K562 (cell line): ENCODE data around the gene ADAD1. TPM values are rescaled to one million over a fixed set of nuclear protein-coding genes. Genes with fewer than 3 reads are reported as not detected.

ENCODE experiments used
- ATAC-seq: fragments of 200-7000 bp; cut with Tn5 transposase; 3 replicates; pipeline ENCODE4 v1.9.1; 2020; ENCODE audit warnings: moderate library complexity
- BruUV-seq: library from RNA; stranded (reverse); fragments of 400-500 nt; replicated peaks from 2 replicates; lab custom pipeline; 2021; lab: Mats Ljungman, UMichigan
- CTCF ChIA-PET: fragments of 300-600 bp; formaldehyde crosslinking; extraction: SDS; loops from one replicate; lab custom pipeline; 2021; ENCODE audit warnings: low intra/inter-chr PET ratio; lab: Yijun Ruan, JAX
- POLR2A ChIA-PET: fragments of 300-600, 350-650 bp; sonication (Branson Sonifier 250); formaldehyde crosslinking; extraction: SDS; loops from one replicate; lab custom pipeline; 2021; ENCODE audit warnings: antibody characterized with exemption, inconsistent platforms; lab: Yijun Ruan, JAX
- DNase-seq, 4 experiments: peaks; one replicate each; pipeline versions ENCODE4 v3.0.0 to v3.0.0-alpha.2; 2011 to 2018; ENCODE audit warnings: low spot score in 3 of 4, mixed read lengths in 3 of 4; ENCODE audit errors: extremely low read depth in 1 of 4
- FAIRE-seq: peaks from 2 replicates; lab custom pipeline; 2011; peaks lifted over from hg19 to GRCh38; lab: Jason Lieb, UNC
- H2AFZ ChIP-seq: 2 replicates; pipeline ENCODE4 v1.6.0; 2011; ENCODE audit warnings: low read depth, low read length, control low read depth, inconsistent platforms
- H3K27ac ChIP-seq: fragments of 200-600 bp; 3 replicates; pipeline ENCODE4 v1.8.0; 2011; ENCODE audit warnings: low read depth, mild to moderate bottlenecking, control low read depth, inconsistent platforms, low read length, moderate library complexity, mixed read lengths; ENCODE audit errors: extremely low read depth
- H3K27me3 ChIP-seq, 2 experiments: fragments of 300-600 bp in 1 of 2; 2 replicates in 1 of 2; 3 replicates in 1 of 2; pipeline versions ENCODE4 v1.6.0 to v1.8.0; 2011; ENCODE audit warnings: inconsistent platforms in 2 of 2, low read length in 2 of 2, mild to moderate bottlenecking in 1 of 2, mixed read lengths in 1 of 2, moderate library complexity in 1 of 2; ENCODE audit not compliant: control insufficient read depth in 2 of 2, insufficient read depth in 2 of 2
- H3K36me3 ChIP-seq: fragments of 300-600 bp; 3 replicates; pipeline ENCODE4 v1.8.0; 2011; ENCODE audit warnings: mild to moderate bottlenecking, low read length, inconsistent platforms; ENCODE audit not compliant: control insufficient read depth, insufficient read depth
- H3K4me1 ChIP-seq, 2 experiments: fragments of 200-600 bp in 1 of 2; replicated peaks in 1 of 2; 2 replicates in 1 of 2; 3 replicates in 1 of 2; pipeline versions ENCODE4 v1.5.1 to v1.8.0; 2011; ENCODE audit warnings: inconsistent platforms in 2 of 2, low read length in 2 of 2, mild to moderate bottlenecking in 1 of 2, mixed read lengths in 1 of 2, moderate library complexity in 1 of 2; ENCODE audit not compliant: control insufficient read depth in 2 of 2, insufficient read depth in 2 of 2
- H3K4me2 ChIP-seq: 2 replicates; pipeline ENCODE4 v1.6.1; 2011; ENCODE audit warnings: low read length, control low read depth, inconsistent platforms, mixed read lengths; ENCODE audit not compliant: insufficient read depth
- H3K4me3 ChIP-seq: fragments of 200-600 bp; sonication (generic), shearing (Covaris generic); 2 replicates; pipeline ENCODE4 v1.5.1; 2016; ENCODE audit warnings: control low read depth, inconsistent platforms
- H3K79me2 ChIP-seq: fragments of 200-600 bp; 3 replicates; pipeline ENCODE4 v1.8.0; 2011; ENCODE audit warnings: low read length, inconsistent platforms; ENCODE audit not compliant: control insufficient read depth, insufficient read depth
- H3K9ac ChIP-seq, 2 experiments: 2 replicates each; pipeline versions ENCODE4 v1.6.0 to v1.6.1; 2011; ENCODE audit warnings: low read depth in 2 of 2, low read length in 2 of 2, control low read depth in 1 of 2, inconsistent platforms in 1 of 2, mild to moderate bottlenecking in 1 of 2, mixed read lengths in 1 of 2; ENCODE audit not compliant: insufficient read depth in 1 of 2
- H3K9me1 ChIP-seq: one replicate; pipeline ENCODE4 v1.6.0; 2011; ENCODE audit warnings: inconsistent platforms, mild to moderate bottlenecking, low read length, moderate library complexity; ENCODE audit not compliant: control insufficient read depth, insufficient read depth
- H3K9me3 ChIP-seq: replicated peaks from 2 replicates; pipeline ENCODE4 v1.5.1; 2011; ENCODE audit warnings: low read depth, low read length, inconsistent platforms; ENCODE audit not compliant: control insufficient read depth, insufficient read depth
- H4K20me1 ChIP-seq: replicated peaks from 2 replicates; pipeline ENCODE4 v1.6.1; 2011; ENCODE audit warnings: low read length, inconsistent platforms, mixed read lengths; ENCODE audit not compliant: control insufficient read depth, insufficient read depth
- ARID3A ChIP-seq: IDR thresholded peaks from 2 replicates; pipeline ENCODE4 v1.6.1; 2012; ENCODE audit warnings: low read depth, low read length, improper control_type of control experiment, borderline replicate concordance
- BACH1 ChIP-seq: fragments of 200-800 bp; sonication (Bioruptor generic); IDR thresholded peaks from 2 replicates; pipeline ENCODE4 v1.6.1; 2016; ENCODE audit warnings: missing genetic modification characterization, missing compliant biosample characterization
- CREB5 ChIP-seq: fragments of 250-450 bp; sonication (Bioruptor Pico); IDR thresholded peaks from 2 replicates; pipeline ENCODE4 v1.5.0; 2020; ENCODE audit warnings: mild to moderate bottlenecking
- DIDO1 ChIP-seq: fragments of 450-650 bp; IDR thresholded peaks from 2 replicates; pipeline ENCODE4 v1.6.1; 2016; ENCODE audit warnings: low read depth, missing biosample characterization, missing genetic modification characterization
- KAT2B ChIP-seq: IDR thresholded peaks from one replicate; pipeline ENCODE4 v1.6.1; 2012; ENCODE audit warnings: low read depth, mild to moderate bottlenecking, control low read depth, inconsistent platforms, low read length, moderate library complexity
- RBM14 ChIP-seq: fragments of 200-400 bp; formaldehyde crosslinking; IDR thresholded peaks from 2 replicates; pipeline ENCODE4 v1.6.1; 2018; ENCODE audit warnings: low read depth, mild to moderate bottlenecking, low read length, moderate library complexity, borderline replicate concordance; ENCODE audit not compliant: insufficient read depth
- TAF1 ChIP-seq: IDR thresholded peaks from 2 replicates; pipeline ENCODE4 v1.6.1; 2011; ENCODE audit warnings: mild to moderate bottlenecking, low read length, moderate library complexity; ENCODE audit not compliant: insufficient read depth, control insufficient read depth, severe bottlenecking; ENCODE audit errors: extremely low read depth
- ZBTB17 ChIP-seq: fragments of 450-650 bp; formaldehyde crosslinking; IDR thresholded peaks from 2 replicates; pipeline ENCODE4 v1.4.0; 2020; ENCODE audit warnings: mild to moderate bottlenecking
- ZNF253 ChIP-seq: fragments of 250-450 bp; sonication (Bioruptor Pico); conservative IDR thresholded peaks from 2 replicates; pipeline ENCODE4 v1.6.1; 2021; ENCODE audit warnings: mild to moderate bottlenecking
- ZNF277 ChIP-seq: fragments of 250-450 bp; sonication (Bioruptor Pico); IDR thresholded peaks from 2 replicates; pipeline ENCODE4 v1.8.0; 2022; ENCODE audit warnings: inconsistent platforms, mild to moderate bottlenecking, moderate library complexity, borderline replicate concordance
- ZNF644 ChIP-seq: fragments of 200-800 bp; sonication (Bioruptor generic); IDR thresholded peaks from 2 replicates; pipeline ENCODE4 v1.6.1; 2016; ENCODE audit warnings: low read depth, missing genetic modification characterization, missing compliant biosample characterization
- ZNF766 ChIP-seq: fragments of 200-800 bp; sonication (Bioruptor generic); conservative IDR thresholded peaks from 2 replicates; pipeline ENCODE4 v1.6.1; 2016; ENCODE audit warnings: missing genetic modification characterization, missing compliant biosample characterization
- WGBS: fragments of 100-300 bp; shearing (Covaris generic); methylation state at CpG from one replicate; pipeline ENCODE4 v1.1.6; 2016; ENCODE audit warnings: low coverage, mixed read lengths; ENCODE audit not compliant: insufficient coverage; ENCODE audit errors: missing lambda C conversion rate; 5-methylcytosine and 5-hydroxymethylcytosine counted together
- in situ Hi-C: fragments of 300-500 bp; cut with MboI; formaldehyde crosslinking; loops from 4 replicates; pipeline ENCODE4 v1.15.0; 2018; ENCODE audit warnings: inconsistent platforms, mixed read lengths
- intact Hi-C: fragments of 100-400 bp; cut with micrococcal nuclease; formaldehyde crosslinking; loops from 2 replicates; pipeline ENCODE4 v1.14.2; 2022
- polyA plus RNA-seq, 8 experiments: library from polyadenylated mRNA; depleted of rRNA in 4 of 8; stranded (reverse) in 5 of 8; unstranded in 3 of 8; fragments of >200 nt; fragmentation: Nextera tagmentation in 2 of 8; fragmentation: Illumina TruSeq in 1 of 8; extraction: Ambion mirVana in 2 of 8; extraction: Trizol in 1 of 8; gene quantifications; 2 replicates each; pipeline versions ENCODE4 v1.2.1 to v1.2.3, GENCODE V29; 2011 to 2014; ENCODE audit warnings: inconsistent platforms in 1 of 8, missing spikeins in 1 of 8
- total RNA-seq, 7 experiments: library from RNA; depleted of rRNA in 6 of 7; stranded (reverse); fragments of >200 nt in 6 of 7; fragmentation: Illumina TruSeq in 2 of 7; extraction: Trizol in 2 of 7; gene quantifications; 2 replicates each; pipeline versions ENCODE4 v1.2.1 to v1.2.3, GENCODE V29; 2011 to 2021; ENCODE audit warnings: low replicate concordance in 1 of 7
- TF ChIP-seq, protein P1 (sequence below): sonication (generic); formaldehyde crosslinking; IDR thresholded peaks from 2 replicates; pipeline ENCODE4 v1.8.0; 2023; ENCODE audit warnings: mild to moderate bottlenecking, missing genetic modification reagents
- TF ChIP-seq, protein P2 (sequence below), 3 experiments: fragments of 200-800 bp in 1 of 3; sonication (Bioruptor generic) in 1 of 3; sonication (generic) in 1 of 3; formaldehyde crosslinking in 1 of 3; IDR thresholded peaks; 2 replicates each; pipeline versions ENCODE4 v1.6.1 to v1.8.0; 2016 to 2022; ENCODE audit warnings: mild to moderate bottlenecking in 2 of 3, missing compliant biosample characterization in 2 of 3, missing genetic modification characterization in 2 of 3, missing genetic modification reagents in 1 of 3

Gene ADAD1
- total and polyA plus RNA-seq, 9 of the 15 experiments (the other 6 are each of a cell fraction or from before 2014, with no cell fraction given) = not detected

GRCh38 chr4:122346036-122346435 is 32.8 kb upstream of the ADAD1 start:
- ChIA-PET POLR2A (interaction anchor here (0.6 kb wide), 1 partner anchor 540 kb away, joined by 5 read pairs; no protein-coding TSS in a partner anchor), CTCF (no interaction called here)
- H3K27me3 ChIP-seq = no peaks in the 10 kb centered on the region
- H3K9me1 ChIP-seq = no peaks in the 10 kb centered on the region
- H3K4me2 ChIP-seq = no peak overlapping the region
- no TSS peak for BruUV-seq
- no peak overlapping the region for H3K27ac ChIP-seq
- in situ Hi-C loops (no loop called here), intact Hi-C loops (no loop called here)
- H2AFZ ChIP-seq = no peak overlapping the region
- no peak for FAIRE-seq
- DNase-seq = no peak
- H3K36me3 ChIP-seq = peaks cover 15% of the 10 kb centered on the region
- H3K4me1 ChIP-seq = no peaks in the 10 kb centered on the region
- H4K20me1 ChIP-seq = no peaks in the 10 kb centered on the region
- WGBS = 100% methylated on average over 1 of the region's 1 CpG
- no peak overlapping the region for H3K4me3 ChIP-seq
- ATAC-seq = no peak
- no peaks in the 10 kb centered on the region for H3K79me2 ChIP-seq
- H3K9me3 ChIP-seq = no peaks in the 10 kb centered on the region
- H3K9ac ChIP-seq = no peak overlapping the region
- TF ChIP-seq CREB5 (CRISPR knock-in tag) (no peak), ARID3A (no peak), ZNF253 (CRISPR knock-in tag) (no peak), BACH1 (tag) (no peak), DIDO1 (tag) (no peak), TAF1 (no peak), ZNF766 (CRISPR knock-in tag) (no peak), ZNF644 (tag) (no peak), KAT2B (no peak), RBM14 (no peak), ZBTB17 (CRISPR knock-in tag) (no peak), ZNF277 (CRISPR knock-in tag) (no peak)
- TF ChIP-seq, protein P1, sequence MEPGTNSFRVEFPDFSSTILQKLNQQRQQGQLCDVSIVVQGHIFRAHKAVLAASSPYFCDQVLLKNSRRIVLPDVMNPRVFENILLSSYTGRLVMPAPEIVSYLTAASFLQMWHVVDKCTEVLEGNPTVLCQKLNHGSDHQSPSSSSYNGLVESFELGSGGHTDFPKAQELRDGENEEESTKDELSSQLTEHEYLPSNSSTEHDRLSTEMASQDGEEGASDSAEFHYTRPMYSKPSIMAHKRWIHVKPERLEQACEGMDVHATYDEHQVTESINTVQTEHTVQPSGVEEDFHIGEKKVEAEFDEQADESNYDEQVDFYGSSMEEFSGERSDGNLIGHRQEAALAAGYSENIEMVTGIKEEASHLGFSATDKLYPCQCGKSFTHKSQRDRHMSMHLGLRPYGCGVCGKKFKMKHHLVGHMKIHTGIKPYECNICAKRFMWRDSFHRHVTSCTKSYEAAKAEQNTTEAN = no peak
- TF ChIP-seq, protein P2, sequence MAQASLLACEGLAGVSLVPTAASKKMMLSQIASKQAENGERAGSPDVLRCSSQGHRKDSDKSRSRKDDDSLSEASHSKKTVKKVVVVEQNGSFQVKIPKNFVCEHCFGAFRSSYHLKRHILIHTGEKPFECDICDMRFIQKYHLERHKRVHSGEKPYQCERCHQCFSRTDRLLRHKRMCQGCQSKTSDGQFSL (CRISPR knock-in tag; IDR thresholded peaks at IDR 0.05) = no peak
- TF ChIP-seq, protein P2 (tag; IDR thresholded peaks at IDR 0.05) = no peak
